ENCODE results near the gene SIGLECL1.

SIGLECL1 gene

GRCh38 chr19:51293571-51294210, 42.8 kb downstream of the SIGLECL1 start:
- no peak overlapping the region for H2AFZ ChIP-seq (ENCODE audit: low read depth, low read length)
- H3K4me2 ChIP-seq (ENCODE audit: insufficient read depth, low read length), result no peak overlapping the region
- no peaks in the 10 kb centered on the region for H3K9me3 ChIP-seq (ENCODE audit: insufficient read depth, low read length, severe bottlenecking)
- H3K27ac ChIP-seq (ENCODE audit: low read length), result no peak overlapping the region
- H4K20me1 ChIP-seq (ENCODE audit: insufficient read depth, low read length), result no peaks in the 10 kb centered on the region
- H3K36me3 ChIP-seq (ENCODE audit: insufficient read depth, low read length), result no peaks in the 10 kb centered on the region
- no peak for TF ChIP-seq EZH2 (IDR thresholded peaks at IDR 0.05; ENCODE audit: borderline replicate concordance, low read depth, low read length, severe bottlenecking)
- TF ChIP-seq CTCF (IDR thresholded peaks at IDR 0.05; ENCODE audit: borderline replicate concordance, extremely low read depth, low read length, poor library complexity, severe bottlenecking), result no peak
- H3K4me3 ChIP-seq (ENCODE audit: low read depth in 1 of 2, low read length in 2 of 2), result no peak overlapping the region
- H3K4me1 ChIP-seq (ENCODE audit: insufficient read depth, low read length), result no peaks in the 10 kb centered on the region
- no peaks in the 10 kb centered on the region for H3K79me2 ChIP-seq (ENCODE audit: insufficient read depth, low read length)
- H3K9ac ChIP-seq (ENCODE audit: low read depth, low read length), result no peak overlapping the region
- no peaks in the 10 kb centered on the region for H3K27me3 ChIP-seq (ENCODE audit: insufficient read depth, low read length, poor library complexity)
- ATAC-seq (ENCODE audit: insufficient read depth, low read depth) (no peak), DNase-seq (no peak)

- H3K36me3 ChIP-seq (ENCODE audit: insufficient read depth, low read length), result no peaks in the 10 kb centered on the region
- no peaks in the 10 kb centered on the region for H3K9me3 ChIP-seq (ENCODE audit: insufficient read depth, low read length, severe bottlenecking)
- DNase-seq (no peak), ATAC-seq (ENCODE audit: insufficient read depth, low read depth) (no peak)
- H3K27ac ChIP-seq (ENCODE audit: low read length), result no peak overlapping the region
- no peak overlapping the region for H3K4me3 ChIP-seq (ENCODE audit: low read depth in 1 of 2, low read length in 2 of 2)
- H3K4me2 ChIP-seq (ENCODE audit: insufficient read depth, low read length), result no peak overlapping the region
- H3K27me3 ChIP-seq (ENCODE audit: insufficient read depth, low read length, poor library complexity), result no peaks in the 10 kb centered on the region
- H3K9ac ChIP-seq (ENCODE audit: low read depth, low read length), result no peak overlapping the region
- TF ChIP-seq CTCF (IDR thresholded peaks at IDR 0.05; ENCODE audit: borderline replicate concordance, extremely low read depth, low read length, poor library complexity, severe bottlenecking) (no peak), EZH2 (IDR thresholded peaks at IDR 0.05; ENCODE audit: borderline replicate concordance, low read depth, low read length, severe bottlenecking) (no peak)
- H3K4me1 ChIP-seq (ENCODE audit: insufficient read depth, low read length), result no peaks in the 10 kb centered on the region
- no peaks in the 10 kb centered on the region for H4K20me1 ChIP-seq (ENCODE audit: insufficient read depth, low read length)
- H3K79me2 ChIP-seq (ENCODE audit: insufficient read depth, low read length), result no peaks in the 10 kb centered on the region
- no peak overlapping the region for H2AFZ ChIP-seq (ENCODE audit: low read depth, low read length)
These were observed 43.5 kb downstream of the SIGLECL1 start for GRCh38 chr19:51294211-51294976.

- Histone ChIP-seq H3K27me3 (ENCODE audit: insufficient read depth, low read length, poor library complexity) (no peaks in the 10 kb centered on the region), H3K9ac (ENCODE audit: low read depth, low read length) (no peak overlapping the region), H2AFZ (ENCODE audit: low read depth, low read length) (no peak overlapping the region), H3K36me3 (ENCODE audit: insufficient read depth, low read length) (no peaks in the 10 kb centered on the region), H3K9me3 (ENCODE audit: insufficient read depth, low read length, severe bottlenecking) (no peaks in the 10 kb centered on the region), H3K4me3 (ENCODE audit: low read depth in 1 of 2, low read length in 2 of 2) (no peak overlapping the region), H3K27ac (ENCODE audit: low read length) (no peak overlapping the region), H3K4me2 (ENCODE audit: insufficient read depth, low read length) (no peak overlapping the region), H3K4me1 (ENCODE audit: insufficient read depth, low read length) (no peaks in the 10 kb centered on the region), H3K79me2 (ENCODE audit: insufficient read depth, low read length) (no peaks in the 10 kb centered on the region), H4K20me1 (ENCODE audit: insufficient read depth, low read length) (no peaks in the 10 kb centered on the region)
- ATAC-seq (ENCODE audit: insufficient read depth, low read depth) (no peak), DNase-seq (no peak)
- TF ChIP-seq CTCF (IDR thresholded peaks at IDR 0.05; ENCODE audit: borderline replicate concordance, extremely low read depth, low read length, poor library complexity, severe bottlenecking) (no peak), EZH2 (IDR thresholded peaks at IDR 0.05; ENCODE audit: borderline replicate concordance, low read depth, low read length, severe bottlenecking) (no peak)
These were observed 44.1 kb downstream of the SIGLECL1 start for GRCh38 chr19:51294977-51295375.
